Activated CD8-positive, alpha-beta memory T cell treated with anti-CD3 and anti-CD28 coated beads for 4 hours (primary cell): ENCODE results near the gene VPS25.
A peak's percentile ranks its signal among the peaks of the same experiment; 100 is the strongest.

ENCODE experiments used
- DNase-seq, 2 donors: peaks; one replicate each; pipeline ENCODE4 v3.0.0-alpha.2; 2020; ENCODE audit warnings: low read depth in 2 of 2

The VPS25 gene

DNA sequence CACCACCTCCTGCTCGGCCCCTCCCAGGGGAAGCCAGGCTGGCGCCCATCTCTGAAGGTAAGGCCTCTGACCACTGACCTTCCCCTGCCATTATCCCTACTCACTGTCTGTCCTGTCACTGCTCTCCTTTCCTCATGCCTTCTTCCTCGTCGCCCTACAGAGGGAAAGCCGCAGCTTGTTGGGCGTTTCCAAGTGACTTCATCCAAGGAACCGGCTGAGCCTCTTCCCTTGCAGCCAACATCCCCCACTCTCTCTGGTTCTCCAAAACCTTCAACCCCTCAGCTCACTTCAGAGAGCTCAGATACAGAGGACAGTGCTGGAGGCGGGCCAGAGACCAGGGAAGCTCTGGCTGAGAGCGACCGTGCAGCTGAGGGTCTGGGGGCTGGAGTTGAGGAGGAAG lies 22.2 kb downstream of the VPS25 start:
- DNase-seq: no peak

GRCh38 chr17:42796066-42796758 lies 23.0 kb downstream of the VPS25 start:
- DNase-seq: no peak

GRCh38 chr17:42797067-42798007 lies 24.1 kb downstream of the VPS25 start:
- no peak for DNase-seq

GRCh38 chr17:42798011-42798382 lies 24.7 kb downstream of the VPS25 start:
- no peak for DNase-seq

DNA sequence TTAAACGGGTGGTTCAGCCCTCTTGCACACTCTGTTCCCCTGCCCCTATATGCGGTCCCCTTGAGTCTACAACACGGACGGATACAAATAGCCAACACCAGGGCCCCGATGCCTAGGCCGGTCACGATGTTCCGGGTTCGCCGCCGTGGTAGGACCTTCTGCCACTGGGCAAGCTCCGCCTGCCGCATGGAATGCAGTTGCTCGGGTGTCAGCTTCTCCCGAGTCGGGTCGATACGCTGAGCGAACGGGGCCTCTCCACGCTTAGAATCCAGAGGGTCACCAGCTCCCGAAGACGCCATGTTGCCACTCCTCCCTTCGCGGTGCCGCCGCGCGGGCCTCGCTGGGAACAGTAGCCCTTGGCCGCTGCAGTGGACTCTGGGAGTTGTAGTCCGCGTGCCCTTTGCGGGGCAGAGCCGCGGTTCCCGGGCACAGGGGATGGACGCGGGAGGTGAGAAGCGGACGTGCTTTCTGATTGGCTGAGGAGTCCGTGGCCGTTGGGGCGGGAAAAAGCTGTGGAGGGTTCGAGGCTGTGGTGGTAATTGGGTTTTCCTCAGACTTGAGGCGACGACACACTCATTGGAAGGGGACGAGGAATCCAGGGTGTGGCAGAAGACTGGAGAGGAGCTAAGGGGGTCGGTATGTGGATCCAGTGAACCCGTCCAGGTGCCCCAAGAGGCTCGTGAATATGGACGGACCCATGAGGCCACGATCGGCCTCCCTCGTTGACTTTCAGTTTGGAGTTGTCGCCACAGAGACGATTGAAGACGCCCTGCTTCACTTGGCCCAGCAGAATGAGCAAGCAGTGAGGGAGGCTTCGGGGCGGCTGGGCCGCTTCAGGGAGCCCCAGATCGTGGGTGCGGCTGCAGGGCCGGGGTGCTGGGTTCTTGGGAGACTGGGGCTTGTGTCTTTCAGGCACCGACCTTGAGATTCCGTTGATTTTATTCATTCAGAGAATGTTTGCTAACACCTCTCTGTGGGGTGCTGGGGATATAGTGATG lies 25.4 kb downstream of the VPS25 start, which contains the start of the genes CNTD1 and COA3:
TSS of gene CNTD1 (plus strand) at position 479 of the 998 bp plus-strand sequence. CDS start at position 686, 207 bp downstream.
TSS of gene COA3 (minus strand) at position 322 of the 998 bp plus-strand sequence. CDS start at position 299, 23 bp downstream.
- peak; percentile 54 to 58 for DNase-seq

GRCh38 chr17:42803074-42803883 lies 30.0 kb downstream of the VPS25 start:
- no peak for DNase-seq

DNA sequence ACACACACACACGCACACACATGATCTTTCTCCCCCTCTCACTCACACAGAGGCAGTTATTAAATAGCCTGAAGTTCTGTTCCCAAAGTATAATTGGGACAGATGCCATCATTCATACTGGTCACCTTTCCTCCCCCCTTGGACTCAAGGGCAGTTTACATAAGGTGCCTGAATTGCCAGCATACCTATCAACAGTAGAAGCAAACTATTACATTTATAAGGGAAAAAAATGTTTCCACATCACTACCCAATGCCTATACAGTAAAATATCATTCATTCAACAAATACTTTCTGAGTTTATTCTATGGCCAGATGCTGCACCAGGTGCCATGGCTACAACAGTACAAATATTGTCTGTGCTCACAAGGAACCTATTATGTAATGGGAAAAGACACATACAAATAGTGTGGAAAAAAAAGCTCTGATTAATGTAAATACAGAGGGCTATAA lies 31.7 kb downstream of the VPS25 start:
- DNase-seq: no peak

- no peak for DNase-seq
Measured at GRCh38 chr17:42806249-42806648, 33.0 kb downstream of the VPS25 start.

GRCh38 chr17:42809250-42809649 lies 36.0 kb downstream of the VPS25 start:
- DNase-seq: no peak

DNA sequence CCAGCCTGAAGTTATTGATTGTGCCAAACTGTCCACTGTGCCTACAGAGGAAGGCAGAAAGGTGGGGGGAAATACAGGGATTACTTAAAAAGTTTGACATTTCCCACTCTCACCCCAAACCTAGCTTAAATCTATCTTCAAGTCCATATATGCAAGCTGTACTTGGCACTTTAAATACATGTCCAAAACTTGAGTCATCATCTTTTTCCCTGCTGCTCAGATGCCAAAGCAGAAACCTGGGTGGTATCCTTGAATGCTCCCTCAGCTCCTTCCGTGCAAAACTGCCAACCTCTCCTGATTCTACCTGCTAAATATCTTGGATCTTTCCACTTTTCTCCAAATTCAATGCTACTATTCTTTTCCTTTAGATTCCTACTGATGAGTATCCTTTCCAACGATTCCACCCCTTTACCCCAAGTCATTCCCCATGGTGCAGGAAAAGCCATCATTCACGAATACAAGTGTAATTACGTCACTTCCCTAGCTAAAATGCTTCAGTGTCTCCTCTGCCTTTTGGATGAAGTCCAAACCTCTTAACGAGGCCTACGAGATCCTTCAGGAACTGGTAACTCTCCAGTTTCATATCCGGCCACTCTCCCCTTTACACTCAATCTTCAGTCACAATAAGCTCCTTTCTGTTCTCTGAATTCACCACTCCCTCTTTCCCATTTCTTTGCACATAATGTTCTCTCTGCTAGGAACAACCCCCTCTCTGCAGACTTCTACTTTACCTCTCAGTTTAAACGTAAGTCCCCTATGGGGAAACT lies 41.6 kb downstream of the VPS25 start:
- no peak for DNase-seq

DNA sequence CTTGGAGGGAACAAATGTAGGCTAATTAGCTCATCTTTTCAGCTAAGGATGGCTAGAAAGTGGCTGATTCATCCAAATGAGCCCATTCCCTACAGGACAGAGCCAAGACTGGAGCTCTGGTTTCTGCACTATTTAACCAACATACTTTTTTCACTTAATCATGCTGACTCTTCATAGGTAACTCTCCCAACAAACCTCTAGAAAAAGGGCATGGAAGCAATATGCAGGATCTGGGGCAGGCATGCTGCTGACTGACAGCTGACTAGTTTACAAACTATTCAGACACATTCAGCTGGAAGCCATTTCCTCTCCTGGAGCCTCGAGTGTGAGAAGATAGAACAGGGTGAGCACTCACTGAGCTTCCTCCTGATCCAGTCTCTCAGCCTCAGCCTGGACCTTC lies 44.6 kb downstream of the VPS25 start:
- DNase-seq: no peak

DNA sequence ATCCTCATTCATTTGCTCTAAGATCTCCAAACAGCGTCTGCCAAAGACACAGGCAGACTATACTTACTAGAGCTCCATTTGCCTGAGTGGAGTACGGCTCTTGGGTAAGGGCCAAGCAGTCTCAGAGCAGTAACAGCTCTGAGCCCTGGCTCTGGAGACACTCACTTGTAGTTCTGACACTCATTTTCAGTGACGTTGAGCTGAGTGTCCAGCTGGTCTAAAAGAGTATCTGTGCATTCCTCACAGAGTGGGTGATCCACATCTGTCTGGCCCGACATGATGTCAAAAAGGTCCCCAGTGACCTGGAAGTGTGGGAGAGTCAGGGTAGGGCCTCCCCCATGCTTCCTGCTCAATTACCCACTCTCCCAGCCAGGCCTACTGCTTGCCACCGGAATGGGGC lies 45.1 kb downstream of the VPS25 start:
- DNase-seq: no peak

- peak; percentile 25 to 27 for DNase-seq
Measured at GRCh38 chr17:42819939-42820535, 46.8 kb downstream of the VPS25 start.

DNA sequence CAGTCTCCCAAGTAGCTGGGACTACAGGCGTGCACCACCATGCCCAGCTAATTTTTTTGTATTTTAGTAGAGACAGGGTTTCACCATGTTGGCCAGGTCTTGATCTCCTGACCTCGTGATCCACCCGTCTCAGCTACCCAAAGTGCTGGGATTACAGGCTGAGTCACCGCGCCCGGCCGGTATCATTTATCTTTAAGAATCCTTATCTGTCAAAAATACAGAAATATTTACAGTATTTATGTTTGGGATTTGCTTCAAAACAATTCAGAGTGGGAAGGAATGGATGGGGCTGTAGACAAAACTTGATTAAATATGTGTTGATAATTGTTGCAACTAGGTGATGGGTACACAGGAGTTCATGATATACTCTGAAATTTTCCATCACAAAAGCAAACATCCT lies 47.9 kb downstream of the VPS25 start:
- DNase-seq: no peak

DNA sequence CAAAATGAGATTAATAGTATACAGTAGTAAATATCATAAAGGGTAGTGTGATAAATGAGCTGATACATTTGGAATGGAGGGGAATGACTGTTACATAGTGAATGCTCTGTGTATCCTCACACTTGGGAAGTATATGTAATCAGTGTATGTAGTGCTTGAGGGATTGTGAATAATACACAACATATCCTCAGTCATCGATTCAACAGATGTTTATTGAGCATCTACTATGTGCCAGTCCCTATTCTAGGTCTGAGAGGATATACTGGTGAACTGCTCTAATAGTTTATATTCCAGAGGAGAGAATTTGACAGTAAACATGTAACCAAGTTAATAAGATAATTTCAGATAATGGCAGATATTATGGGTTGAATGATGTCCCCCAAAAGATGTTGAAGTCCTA lies 54.2 kb downstream of the VPS25 start:
- DNase-seq: no peak
